Endodermal cell (in vitro differentiated cells): Measurements from ENCODE around the gene RRP1B. TPM values are rescaled to one million over a fixed set of nuclear protein-coding genes. Genes with fewer than 3 reads are reported as not detected.

Source experiments
- DNase-seq: peaks from one replicate; pipeline ENCODE4 v3.0.0-alpha.2; 2017
- H3K27ac ChIP-seq: 2 replicates; pipeline ENCODE4 v1.5.1; 2013; ENCODE audit warnings: mild to moderate bottlenecking, low read depth, low read length, moderate library complexity
- H3K27me3 ChIP-seq: 2 replicates; pipeline ENCODE4 v1.6.1; 2013; ENCODE audit warnings: mild to moderate bottlenecking, low read length, moderate library complexity; ENCODE audit not compliant: insufficient read depth, control insufficient read depth, poor library complexity, severe bottlenecking
- H3K36me3 ChIP-seq: 2 replicates; pipeline ENCODE4 v1.7.0; 2013; ENCODE audit warnings: mild to moderate bottlenecking, low read length, moderate library complexity; ENCODE audit not compliant: control insufficient read depth, insufficient read depth
- H3K4me1 ChIP-seq: one replicate; pipeline ENCODE4 v1.7.0; 2013; ENCODE audit warnings: low read length; ENCODE audit not compliant: control insufficient read depth, insufficient read depth
- H3K4me3 ChIP-seq: 2 replicates; pipeline ENCODE4 v1.5.1; 2013; ENCODE audit warnings: mild to moderate bottlenecking, low read length, moderate library complexity
- H3K9ac ChIP-seq: 2 replicates; pipeline ENCODE4 v1.6.1; 2013; ENCODE audit warnings: mild to moderate bottlenecking, low read length, moderate library complexity; ENCODE audit not compliant: poor library complexity, severe bottlenecking; ENCODE audit errors: extremely low read depth
- H3K9me3 ChIP-seq: 2 replicates; pipeline ENCODE4 v1.6.1; 2013; ENCODE audit warnings: mild to moderate bottlenecking, low read length, moderate library complexity; ENCODE audit not compliant: control insufficient read depth
- H3K27ac Mint-ChIP-seq: 2 replicates; pipeline ENCODE4 v1.8.0; 2020; ENCODE audit warnings: mixed read lengths
- H3K27me3 Mint-ChIP-seq: 2 replicates; pipeline ENCODE4 v1.8.0; 2021; ENCODE audit warnings: mild to moderate bottlenecking, mixed read lengths; ENCODE audit not compliant: insufficient read depth
- H3K36me3 Mint-ChIP-seq: 2 replicates; pipeline ENCODE4 v1.8.0; 2020; ENCODE audit warnings: low read depth, mixed read lengths
- H3K4me1 Mint-ChIP-seq: 2 replicates; pipeline ENCODE4 v1.8.0; 2020; ENCODE audit warnings: mixed read lengths
- H3K4me3 Mint-ChIP-seq: 2 replicates; pipeline ENCODE4 v1.8.0; 2020; ENCODE audit warnings: mild to moderate bottlenecking, moderate library complexity, mixed read lengths
- H3K9me3 Mint-ChIP-seq: 2 replicates; pipeline ENCODE4 v1.8.0; 2020; ENCODE audit warnings: mild to moderate bottlenecking, mixed read lengths
- WGBS, 2 experiments: methylation state at CpG; one replicate each; pipeline versions ENCODE4 v1.1.5 to v1.1.7; 2013; ENCODE audit warnings: missing lambda C conversion rate in 2 of 2, mixed read lengths in 1 of 2; ENCODE audit not compliant: insufficient coverage in 1 of 2, insufficient read length in 1 of 2; 5-methylcytosine and 5-hydroxymethylcytosine counted together
- total RNA-seq, 2 donors: library from RNA; stranded (reverse); fragmentation: NEBNext Ultra II Directional in 1 of 2; extraction: Animal tissue kit (Norgen Biotek cat#: 25700) in 1 of 2; gene quantifications; 2 replicates in 1 of 2; 3 replicates in 1 of 2; pipeline ENCODE4 v1.2.1, GENCODE V29; 2021
- TF ChIP-seq, protein P1 (sequence below): fragments of 200-600 bp; sonication (generic); conservative IDR thresholded peaks from 2 replicates; pipeline ENCODE4 v1.5.0; 2021; ENCODE audit warnings: antibody characterized with exemption, mild to moderate bottlenecking

The RRP1B gene
- total RNA-seq, 2 donors from 2014 or later = 44.1 to 46.0 TPM

DNA sequence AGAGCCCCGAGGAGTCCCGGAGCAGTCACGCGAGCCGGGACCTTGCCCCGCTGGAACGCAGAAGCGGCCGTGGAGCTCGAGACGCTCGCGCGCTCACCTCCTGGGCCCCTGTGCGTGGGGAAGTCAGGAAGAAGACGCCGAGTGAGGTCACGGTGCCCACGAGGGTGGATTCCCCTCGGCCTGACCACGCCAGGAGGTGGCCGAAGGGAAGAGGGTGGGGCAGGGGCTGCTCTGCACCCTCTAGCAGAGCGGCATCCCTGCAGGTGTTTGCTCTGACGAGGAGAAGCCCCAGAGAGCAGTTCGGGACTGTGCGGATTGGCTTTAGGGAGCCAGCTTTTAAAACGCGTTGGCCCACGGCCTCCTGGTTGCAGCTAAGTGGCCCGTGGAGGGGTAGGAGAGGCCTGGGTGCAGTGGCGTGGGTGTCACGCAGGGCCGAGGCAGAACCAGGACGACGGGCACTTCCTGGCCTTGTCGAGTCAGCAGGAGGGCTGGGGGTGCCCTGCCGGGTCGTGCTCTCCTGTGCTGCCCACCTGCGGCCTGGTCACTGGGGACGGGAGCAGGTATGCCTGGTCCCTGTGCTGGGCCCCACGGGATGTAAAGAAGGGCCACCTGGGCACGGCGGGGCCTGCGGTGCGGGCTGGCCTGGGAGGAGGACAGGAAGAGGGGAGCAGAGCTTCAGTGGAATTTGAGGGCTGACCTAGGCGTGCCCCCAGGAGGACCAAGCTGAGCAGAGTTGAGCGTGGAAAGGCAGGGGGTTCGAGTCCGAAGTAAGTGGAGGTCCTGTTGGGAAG, 60.6 kb downstream of the RRP1B start:
- H3K4me1 ChIP-seq = no peaks in the 10 kb centered on the region
- DNase-seq = peak; percentile 65
- 22 to 27% methylated on average over 34 to 49 of the region's 49 CpGs for WGBS, 2 experiments
- Mint-ChIP-seq H3K36me3 (peaks cover 2% of the 10 kb centered on the region), H3K4me3 (peak overlapping the region; percentile 66), H3K9me3 (no peaks in the 10 kb centered on the region), H3K27ac (peak overlapping the region; percentile 55), H3K27me3 (peaks cover 24% of the 10 kb centered on the region), H3K4me1 (peaks cover 7% of the 10 kb centered on the region)
- peaks cover 6% of the 10 kb centered on the region for H3K27me3 ChIP-seq
- TF ChIP-seq, protein P1, sequence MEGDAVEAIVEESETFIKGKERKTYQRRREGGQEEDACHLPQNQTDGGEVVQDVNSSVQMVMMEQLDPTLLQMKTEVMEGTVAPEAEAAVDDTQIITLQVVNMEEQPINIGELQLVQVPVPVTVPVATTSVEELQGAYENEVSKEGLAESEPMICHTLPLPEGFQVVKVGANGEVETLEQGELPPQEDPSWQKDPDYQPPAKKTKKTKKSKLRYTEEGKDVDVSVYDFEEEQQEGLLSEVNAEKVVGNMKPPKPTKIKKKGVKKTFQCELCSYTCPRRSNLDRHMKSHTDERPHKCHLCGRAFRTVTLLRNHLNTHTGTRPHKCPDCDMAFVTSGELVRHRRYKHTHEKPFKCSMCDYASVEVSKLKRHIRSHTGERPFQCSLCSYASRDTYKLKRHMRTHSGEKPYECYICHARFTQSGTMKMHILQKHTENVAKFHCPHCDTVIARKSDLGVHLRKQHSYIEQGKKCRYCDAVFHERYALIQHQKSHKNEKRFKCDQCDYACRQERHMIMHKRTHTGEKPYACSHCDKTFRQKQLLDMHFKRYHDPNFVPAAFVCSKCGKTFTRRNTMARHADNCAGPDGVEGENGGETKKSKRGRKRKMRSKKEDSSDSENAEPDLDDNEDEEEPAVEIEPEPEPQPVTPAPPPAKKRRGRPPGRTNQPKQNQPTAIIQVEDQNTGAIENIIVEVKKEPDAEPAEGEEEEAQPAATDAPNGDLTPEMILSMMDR = no peak
- H3K9ac ChIP-seq = peak overlapping the region; percentile 73
- H3K36me3 ChIP-seq = no peaks in the 10 kb centered on the region
- H3K9me3 ChIP-seq = no peaks in the 10 kb centered on the region
- H3K4me3 ChIP-seq = peak overlapping the region; percentile 85
- no peak overlapping the region for H3K27ac ChIP-seq

DNA sequence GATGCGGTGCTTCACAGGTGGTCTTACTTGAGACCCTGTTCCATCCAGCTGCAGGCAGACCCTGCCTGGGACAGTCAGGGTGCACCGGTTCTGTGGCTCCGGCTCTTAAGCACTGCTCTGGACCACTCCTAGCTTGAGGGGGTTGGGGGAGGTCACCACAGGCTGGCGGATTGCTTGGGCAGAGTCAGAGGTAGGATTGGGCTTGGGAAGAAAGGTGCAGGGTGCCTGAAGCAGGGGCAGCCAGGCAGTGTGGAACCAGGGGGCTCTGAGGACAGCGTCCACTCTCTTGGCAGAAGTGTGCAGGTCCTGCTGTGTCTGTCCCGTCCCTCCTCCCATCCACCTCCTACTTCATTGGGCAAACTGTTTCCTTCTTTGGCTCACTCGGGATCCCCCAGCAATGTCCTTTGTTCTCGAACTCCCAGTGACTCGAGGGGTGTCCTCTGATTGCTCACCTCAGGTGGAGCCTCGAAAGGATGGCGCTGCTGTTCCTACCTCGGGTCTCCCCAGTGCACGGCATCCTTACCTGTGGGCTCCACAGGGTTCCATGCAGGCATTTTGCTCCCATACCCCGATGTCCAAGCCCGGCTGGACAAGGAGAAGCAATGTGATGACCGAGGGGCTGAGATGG, 61.3 kb downstream of the RRP1B start:
- H3K36me3 Mint-ChIP-seq = peaks cover 2% of the 10 kb centered on the region
- peak; percentile 38 for DNase-seq
- H3K9me3 Mint-ChIP-seq = no peaks in the 10 kb centered on the region
- TF ChIP-seq, protein P1 = no peak
- Histone ChIP-seq H3K9ac (peak overlapping the region; percentile 73), H3K4me3 (peak overlapping the region; percentile 85), H3K4me1 (no peaks in the 10 kb centered on the region), H3K9me3 (no peaks in the 10 kb centered on the region), H3K36me3 (no peaks in the 10 kb centered on the region), H3K27ac (no peak overlapping the region), H3K27me3 (peaks cover 6% of the 10 kb centered on the region)
- no peak overlapping the region for H3K27ac Mint-ChIP-seq
- peaks cover 7% of the 10 kb centered on the region for H3K4me1 Mint-ChIP-seq
- peak overlapping the region; percentile 66 for H3K4me3 Mint-ChIP-seq
- peaks cover 20% of the 10 kb centered on the region for H3K27me3 Mint-ChIP-seq
- 86 to 91% methylated on average over 10 to 16 of the region's 16 CpGs for WGBS, 2 experiments

DNA sequence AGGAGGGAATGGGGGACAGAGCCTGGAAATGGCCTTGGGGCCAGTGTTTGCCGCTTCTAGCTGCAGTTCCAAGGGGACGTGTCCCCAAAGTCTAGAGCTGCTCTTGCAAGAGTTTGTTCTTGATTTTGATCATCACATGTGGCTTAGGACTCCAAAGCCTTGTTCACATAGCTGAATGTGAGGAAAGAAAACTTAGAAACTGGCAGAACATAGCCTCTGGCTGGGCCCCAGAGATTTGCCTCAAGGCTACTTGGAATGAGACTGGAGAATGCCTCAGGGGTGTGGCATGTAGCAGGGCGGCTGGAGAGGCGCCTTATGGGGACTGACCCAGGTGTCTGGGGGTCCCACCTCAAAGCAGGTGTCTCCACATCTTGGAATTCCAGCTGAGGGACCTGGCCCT, 61.8 kb downstream of the RRP1B start:
- Mint-ChIP-seq H3K27ac (no peak overlapping the region), H3K36me3 (peaks cover 2% of the 10 kb centered on the region), H3K9me3 (no peaks in the 10 kb centered on the region), H3K27me3 (peaks cover 16% of the 10 kb centered on the region), H3K4me1 (peaks cover 7% of the 10 kb centered on the region), H3K4me3 (peak overlapping the region; percentile 66)
- no peak for DNase-seq
- Histone ChIP-seq H3K36me3 (no peaks in the 10 kb centered on the region), H3K27me3 (peaks cover 6% of the 10 kb centered on the region), H3K27ac (no peak overlapping the region), H3K9ac (no peak overlapping the region), H3K9me3 (no peaks in the 10 kb centered on the region), H3K4me3 (no peak overlapping the region), H3K4me1 (no peaks in the 10 kb centered on the region)
- 93 to 100% methylated on average over 4 of the region's 4 CpGs for WGBS, 2 experiments
- TF ChIP-seq, protein P1 = no peak
